AG20443 (cell line): ENCODE measurements around the gene SIPA1.

Source experiments
- DNase-seq: peaks from one replicate; pipeline ENCODE4 v3.0.0; 2012; ENCODE audit warnings: low spot score, mixed read lengths

Gene SIPA1

GRCh38 chr11:65637794-65638419 lies at the start of gene SIPA1:
Gene SIPA1 (plus strand): TSS chr11:65638101. CDS start chr11:65640922, 2,821 bp downstream.
- DNase-seq = peak; percentile 94

GRCh38 chr11:65588199-65589054 lies 49.5 kb upstream of the SIPA1 start:
- DNase-seq = peak; percentile 59

GRCh38 chr11:65589444-65590239 lies 48.3 kb upstream of the SIPA1 start:
- no peak for DNase-seq

DNA sequence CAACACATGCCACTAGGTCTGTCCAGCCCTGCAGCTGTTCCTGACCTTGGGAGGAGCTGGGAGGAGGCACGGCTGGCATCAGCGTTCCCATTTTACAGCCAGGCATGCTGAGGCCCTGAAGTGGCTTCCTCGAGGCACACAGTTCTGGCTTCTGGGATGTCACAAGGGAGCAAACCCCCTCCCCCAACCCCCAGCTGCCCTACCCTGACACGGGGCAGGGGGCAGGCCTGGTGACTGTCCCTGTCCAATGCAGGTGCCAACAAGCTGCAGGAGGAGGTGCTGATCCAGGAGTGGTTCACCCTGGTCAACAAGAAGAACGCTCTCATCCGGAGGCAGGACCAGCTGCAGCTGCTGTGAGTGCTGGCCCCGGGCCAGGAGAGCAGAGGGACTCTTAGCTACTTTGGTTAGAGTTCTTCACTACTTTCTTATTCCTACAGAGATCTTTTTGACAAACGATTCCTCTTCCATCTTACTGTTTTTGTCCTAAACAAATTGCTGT lies 47.6 kb upstream of the SIPA1 start:
- no peak for DNase-seq

DNA sequence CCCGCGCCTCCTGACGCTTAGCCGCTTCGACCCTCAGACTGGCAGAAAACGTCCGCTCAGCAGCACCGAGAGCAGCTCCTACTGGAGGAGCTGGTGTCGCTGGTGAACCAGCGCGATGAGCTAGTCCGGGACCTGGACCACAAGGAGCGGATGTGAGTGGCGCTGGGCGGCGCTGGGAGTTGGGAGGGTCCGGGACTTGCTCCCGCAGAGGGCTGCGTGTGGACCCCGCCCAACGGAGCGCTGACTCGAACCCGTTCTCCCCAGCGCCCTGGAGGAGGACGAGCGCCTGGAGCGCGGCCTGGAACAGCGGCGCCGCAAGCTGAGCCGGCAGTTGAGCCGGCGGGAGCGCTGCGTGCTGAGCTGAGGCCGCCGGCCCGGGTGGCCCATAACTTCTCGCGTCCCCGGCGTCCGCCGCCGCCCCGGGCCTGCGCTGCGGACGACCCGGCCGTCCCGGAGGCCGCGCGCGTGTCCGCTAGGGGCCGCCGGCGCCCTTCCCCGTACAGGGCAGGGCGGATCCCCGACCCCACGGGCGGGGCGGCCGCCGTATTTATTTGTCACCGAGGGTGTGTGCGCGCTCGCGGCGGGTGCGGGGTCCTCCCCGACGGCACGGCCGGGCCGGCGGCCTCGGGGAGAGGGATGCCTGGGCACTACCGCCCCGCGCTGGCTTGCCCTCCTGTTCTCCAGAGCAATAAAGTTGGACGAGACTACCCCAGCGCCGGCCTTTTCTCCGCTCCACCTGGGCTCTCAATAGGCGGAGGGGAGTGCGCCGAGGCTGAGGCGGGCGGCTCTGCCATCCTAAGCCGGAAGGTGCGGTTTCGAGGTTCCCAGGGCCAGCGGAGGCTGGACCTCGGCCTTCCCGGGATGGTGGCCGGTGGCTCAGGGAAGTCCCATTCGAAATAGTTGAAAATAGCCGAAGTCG lies 45.7 kb upstream of the SIPA1 start:
- DNase-seq = peak; percentile 70

DNA sequence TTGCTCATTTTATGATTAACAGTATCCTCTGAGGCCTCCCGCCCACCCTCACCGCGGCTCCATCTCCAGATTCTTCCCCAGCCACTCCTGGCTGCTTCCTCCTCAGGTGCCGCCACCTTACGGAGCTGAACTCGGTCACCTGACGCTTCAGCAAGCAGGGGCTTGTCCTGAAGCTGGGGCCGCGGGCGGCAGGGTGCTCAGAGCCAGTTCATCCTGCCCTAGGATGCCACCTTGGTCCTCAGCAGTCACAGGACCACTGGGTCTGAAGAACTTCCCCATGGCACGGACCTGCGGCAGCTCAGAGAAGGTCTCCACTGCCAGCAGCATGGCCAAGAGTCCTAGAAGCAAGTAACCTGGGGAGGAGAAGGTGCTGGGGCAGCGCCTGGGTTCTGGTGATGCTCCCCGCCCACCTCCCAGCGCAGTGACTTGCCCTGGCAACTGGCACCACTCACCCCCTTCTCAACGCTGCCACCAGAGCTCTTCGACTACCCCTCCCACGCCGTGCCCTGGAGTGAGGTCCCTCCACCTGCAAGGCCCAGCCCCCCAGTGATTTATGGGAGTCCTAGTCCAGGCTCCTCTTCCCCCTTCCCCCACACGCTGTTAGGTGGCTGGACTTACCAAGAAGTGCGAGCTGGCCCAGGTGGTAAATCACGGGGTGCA lies 44.9 kb upstream of the SIPA1 start:
- DNase-seq = no peak

- peak; percentile 61 for DNase-seq
Measured at GRCh38 chr11:65593518-65594414, 44.1 kb upstream of the SIPA1 start.

GRCh38 chr11:65595131-65595530 lies 42.8 kb upstream of the SIPA1 start:
- peak; percentile 25 for DNase-seq

DNA sequence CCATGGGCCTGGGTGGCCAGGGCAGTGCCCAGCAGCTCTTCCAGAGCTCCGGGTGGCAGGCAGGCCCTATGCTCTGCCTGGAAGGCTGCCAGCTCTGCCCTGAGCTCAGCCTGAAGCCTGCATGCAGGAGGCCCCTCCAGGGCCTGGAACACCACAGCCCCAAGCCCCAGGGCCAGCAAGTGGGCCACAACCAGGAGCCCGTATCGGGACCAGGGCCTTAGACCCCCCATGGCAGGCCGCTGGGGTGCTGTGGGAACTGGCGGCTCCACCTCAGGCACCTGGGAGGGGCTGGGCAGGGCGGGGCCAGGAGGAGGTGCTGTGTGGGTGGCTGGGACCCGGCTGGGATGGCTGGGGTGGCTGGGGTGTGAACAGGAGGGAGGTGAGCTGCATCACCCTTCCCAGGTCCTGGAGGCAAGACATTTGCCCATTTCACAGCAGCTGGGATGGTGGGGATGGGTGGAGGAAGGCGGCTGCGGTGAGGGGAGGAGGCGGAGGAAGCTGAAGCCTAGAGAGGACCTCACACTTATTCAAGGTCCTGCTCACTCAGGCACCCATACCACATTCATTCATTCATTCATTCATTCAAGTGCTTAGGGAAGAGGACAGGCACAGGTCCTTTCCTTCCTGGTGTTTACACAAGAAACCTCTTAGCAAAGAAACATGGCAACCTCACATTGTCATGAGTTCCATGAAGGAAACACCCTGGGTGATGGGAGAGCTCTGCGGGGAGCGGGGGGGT lies 42.2 kb upstream of the SIPA1 start, which contains the start of gene KCNK7:
KCNK7 (minus strand) TSS at position 258 of the 739 bp plus-strand sequence; CDS start at position 230, 28 bp downstream.
- peak; percentile 24 for DNase-seq

GRCh38 chr11:65596520-65596919 lies 41.4 kb upstream of the SIPA1 start:
- DNase-seq = no peak

GRCh38 chr11:65598258-65598699 lies 39.6 kb upstream of the SIPA1 start:
- DNase-seq = no peak

GRCh38 chr11:65599216-65599954 lies 38.5 kb upstream of the SIPA1 start:
- no peak for DNase-seq

GRCh38 chr11:65599955-65600246 lies 38.0 kb upstream of the SIPA1 start:
- DNase-seq = no peak

DNA sequence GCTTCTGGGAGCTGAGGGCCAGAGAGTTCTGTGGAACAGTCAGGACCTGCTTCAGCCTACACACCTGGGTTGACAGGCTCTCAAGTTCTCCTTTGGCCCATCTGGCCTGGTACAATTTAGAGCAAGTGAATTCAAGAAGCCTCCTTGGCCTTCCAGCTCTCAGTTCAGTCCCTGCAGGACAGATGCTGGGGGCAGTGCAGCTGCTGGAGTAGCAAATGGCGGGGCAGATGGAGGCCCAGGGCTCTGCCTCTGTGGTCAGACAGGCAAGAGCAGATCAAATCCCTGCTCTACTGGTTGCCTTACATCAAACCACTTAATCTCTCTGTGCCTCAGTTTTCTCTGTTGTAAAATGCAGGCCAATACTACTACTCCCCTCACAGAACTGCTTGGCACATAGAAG lies 33.6 kb upstream of the SIPA1 start:
- no peak for DNase-seq

DNA sequence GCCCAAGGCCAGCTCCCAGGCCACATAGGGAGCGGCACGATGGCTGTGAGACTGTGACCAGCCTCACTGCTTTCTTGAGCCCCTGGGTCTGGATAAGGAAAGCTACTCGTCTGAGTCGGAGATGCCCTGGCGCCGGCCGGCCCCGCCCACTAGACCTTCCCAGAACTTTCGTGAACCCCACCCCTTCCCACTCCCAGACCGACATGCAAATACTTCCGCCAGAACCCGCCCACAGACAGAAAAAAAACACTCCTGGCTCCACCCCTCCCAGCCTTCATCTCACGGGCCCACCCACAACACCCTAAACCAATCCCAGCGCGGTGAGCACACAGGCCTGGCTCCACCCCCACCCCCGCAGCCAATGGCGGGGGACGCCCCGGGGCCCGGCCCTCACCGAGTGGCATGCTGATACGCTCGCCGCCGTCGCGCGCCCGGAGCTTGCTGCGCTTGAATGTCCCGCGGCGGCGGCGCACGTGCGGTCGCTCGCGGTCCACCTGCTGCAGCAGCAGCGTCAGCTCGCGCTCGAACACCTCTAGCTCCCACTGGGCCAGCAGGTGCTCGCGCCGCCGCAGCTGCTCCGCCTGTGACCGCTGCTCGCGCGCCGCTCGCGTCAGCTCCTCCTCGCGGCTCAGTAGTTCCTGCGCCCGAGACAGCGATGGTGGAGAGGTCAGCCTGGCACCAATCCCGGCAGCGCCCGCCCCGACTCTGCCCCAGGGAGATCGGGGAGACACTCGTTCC lies 30.9 kb upstream of the SIPA1 start:
- peak; percentile 99 for DNase-seq

GRCh38 chr11:65607614-65608426 lies 30.1 kb upstream of the SIPA1 start:
- no peak for DNase-seq

DNA sequence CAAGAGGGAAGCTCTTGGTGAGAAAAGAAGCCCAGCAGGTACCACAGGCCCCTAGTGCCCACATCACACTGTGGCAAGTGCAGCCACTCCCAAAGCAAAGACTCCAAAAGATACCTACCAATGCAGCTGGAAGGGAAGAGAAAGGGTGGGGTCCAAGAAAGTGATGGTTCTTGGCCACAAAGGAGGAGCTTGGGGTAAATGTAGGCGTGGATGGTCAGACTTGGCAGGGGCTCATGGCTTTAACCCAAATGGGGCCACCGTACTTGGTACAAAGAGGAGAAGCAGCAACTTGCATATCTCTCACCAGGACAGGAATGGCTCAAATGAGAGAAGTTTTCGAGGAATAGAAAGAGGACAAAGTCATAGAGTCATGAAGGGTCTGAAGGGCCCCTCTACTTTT lies 28.7 kb upstream of the SIPA1 start:
- DNase-seq = peak; percentile 24
